Stimulated activated CD4-positive, alpha-beta T cell treated with anti-CD3 and anti-CD28 coated beads, Interleukin-2, amount 100 ng/mL, for 48 hours (primary cell): ENCODE measurements around the gene RABGEF1.
"Not testable (repeated sequence)": the region's sequence is repeated elsewhere in the genome, so short reads cannot be mapped to it uniquely, and the experiment has no call there.

Source experiments
- DNase-seq, 2 donors: peaks; one replicate each; pipeline ENCODE4 v3.0.0-alpha.2; 2020

The RABGEF1 gene

GRCh38 chr7:66736892-66737291 is 3.6 kb upstream of the RABGEF1 start:
- no peak for DNase-seq

- DNase-seq = no peak
Measured at GRCh38 chr7:66737667-66738066, 2.9 kb upstream of the RABGEF1 start.

GRCh38 chr7:66739477-66739876 is 1.1 kb upstream of the RABGEF1 start:
- no peak for DNase-seq

- DNase-seq = no peak
Measured at GRCh38 chr7:66739953-66740301, 606 bp upstream of the RABGEF1 start.

- DNase-seq = peak; percentile 20 to 34
Measured at GRCh38 chr7:66740980-66741709, 612 bp downstream of the RABGEF1 start.

- DNase-seq = no peak
Measured at GRCh38 chr7:66741710-66742049, 1.1 kb downstream of the RABGEF1 start.

GRCh38 chr7:66742298-66742697 is 1.8 kb downstream of the RABGEF1 start:
- not testable (repeated sequence) for DNase-seq

- no peak for DNase-seq
Measured at GRCh38 chr7:66743920-66744319, 3.4 kb downstream of the RABGEF1 start.

- no peak for DNase-seq
Measured at GRCh38 chr7:66747385-66747784, 6.9 kb downstream of the RABGEF1 start.

- no peak for DNase-seq
Measured at GRCh38 chr7:66747881-66748511, 7.5 kb downstream of the RABGEF1 start.

- DNase-seq = no peak
Measured at GRCh38 chr7:66748791-66749190, 8.3 kb downstream of the RABGEF1 start.

- no peak for DNase-seq
Measured at GRCh38 chr7:66751945-66752344, 11.4 kb downstream of the RABGEF1 start.

- DNase-seq = no peak
Measured at GRCh38 chr7:66754541-66754940, 14.0 kb downstream of the RABGEF1 start.

- DNase-seq = not testable (repeated sequence)
Measured at GRCh38 chr7:66755059-66755458, 14.5 kb downstream of the RABGEF1 start.

- not testable (repeated sequence) for DNase-seq
Measured at GRCh38 chr7:66756227-66756626, 15.7 kb downstream of the RABGEF1 start.

- DNase-seq = no peak
Measured at GRCh38 chr7:66756889-66757288, 16.4 kb downstream of the RABGEF1 start.

GRCh38 chr7:66757939-66758338 is 17.4 kb downstream of the RABGEF1 start:
- no peak for DNase-seq

- DNase-seq = peak in 1 of 2 donors; percentile 18
Measured at GRCh38 chr7:66758950-66759628, 18.6 kb downstream of the RABGEF1 start.

- not testable (repeated sequence) for DNase-seq
Measured at GRCh38 chr7:66763183-66763582, 22.6 kb downstream of the RABGEF1 start.

- DNase-seq = not testable (repeated sequence)
Measured at GRCh38 chr7:66763633-66764355, 23.3 kb downstream of the RABGEF1 start.

- DNase-seq = not testable (repeated sequence)
Measured at GRCh38 chr7:66764905-66765304, 24.4 kb downstream of the RABGEF1 start.

GRCh38 chr7:66765322-66766025 is 24.9 kb downstream of the RABGEF1 start:
- not testable (repeated sequence) for DNase-seq

- no peak for DNase-seq
Measured at GRCh38 chr7:66766041-66766440, 25.5 kb downstream of the RABGEF1 start.
